Kidney (tissue), 14 donors: Measurements from ENCODE around the gene MCHR2. TPM values are rescaled to one million over a fixed set of nuclear protein-coding genes. Genes with fewer than 3 reads are reported as not detected.

Experiments used
- DNase-seq, 5 donors: peaks; one replicate each; pipeline ENCODE4 v3.0.0-alpha.2; 2013 to 2020
- FAIRE-seq: peaks from 2 replicates; lab custom pipeline; 2012; peaks lifted over from hg19 to GRCh38; lab: Jason Lieb, UNC
- H3K27ac ChIP-seq, 2 donors: one replicate each; pipeline ENCODE4 v1.7.0; 2013; ENCODE audit warnings: low read depth in 2 of 2, low read length in 2 of 2, inconsistent platforms in 1 of 2
- H3K27me3 ChIP-seq: one replicate; pipeline ENCODE4 v1.7.1; 2013; ENCODE audit warnings: low read length, inconsistent platforms; ENCODE audit not compliant: control insufficient read depth, insufficient read depth
- H3K36me3 ChIP-seq, 3 donors: one replicate each; pipeline versions ENCODE4 v1.7.0 to v1.7.1; 2013; ENCODE audit warnings: low read length in 3 of 3, control low read depth in 1 of 3, inconsistent platforms in 1 of 3; ENCODE audit not compliant: insufficient read depth in 3 of 3, control insufficient read depth in 2 of 3
- H3K4me1 ChIP-seq, 3 donors: one replicate each; pipeline versions ENCODE4 v1.7.0 to v1.7.1; 2013; ENCODE audit warnings: low read length in 3 of 3, inconsistent platforms in 1 of 3, low read depth in 1 of 3; ENCODE audit not compliant: control insufficient read depth in 2 of 3, insufficient read depth in 2 of 3
- H3K4me3 ChIP-seq, 3 donors: one replicate each; pipeline versions ENCODE4 v1.7.0 to v1.8.1; 2013; ENCODE audit warnings: low read length in 3 of 3, control low read depth in 1 of 3, inconsistent platforms in 1 of 3
- H3K9ac ChIP-seq, 3 donors: one replicate each; pipeline versions ENCODE4 v1.7.0 to v1.7.1; 2013; ENCODE audit warnings: low read length in 3 of 3, control low read depth in 1 of 3, inconsistent platforms in 1 of 3
- H3K9me3 ChIP-seq, 3 donors: one replicate each; pipeline versions ENCODE4 v1.7.0 to v1.7.1; 2013; ENCODE audit warnings: low read length in 3 of 3, control low read depth in 1 of 3, inconsistent platforms in 1 of 3; ENCODE audit not compliant: control insufficient read depth in 2 of 3, insufficient read depth in 1 of 3
- intact Hi-C: fragments of 100-400 bp; cut with DNase I; formaldehyde crosslinking; loops from one replicate; pipeline ENCODE4 v1.11.1; 2022
- polyA plus RNA-seq: library from polyadenylated mRNA; stranded (reverse); fragments of 350-450 nt; fragmentation: Illumina TruSeq; extraction: RNeasy Lipid Tissue Mini Kit (QIAGEN cat#74804); gene quantifications from one replicate; pipeline ENCODE4 v1.2.3, GENCODE V29; 2014; ENCODE audit warnings: low read depth, low replicate concordance; ENCODE audit not compliant: insufficient read depth
- total RNA-seq: library from RNA; stranded (reverse); fragmentation: NEBNext Ultra II Directional; extraction: Animal tissue kit (Norgen Biotek cat#: 25700); gene quantifications from one replicate; pipeline ENCODE4 v1.2.1, GENCODE V29; 2021
- TF ChIP-seq, protein P1 (sequence below): IDR thresholded peaks from 3 replicates; pipeline ENCODE4 v1.5.1; 2012; ENCODE audit warnings: mild to moderate bottlenecking, moderate library complexity, borderline replicate concordance; ENCODE audit not compliant: insufficient read depth; ENCODE audit errors: extremely low read depth
- donor health status: control.
- donor health status: control.
- donor health status: control.
- donor health status: control.
- donor health status: control.
- donor health status: DM: yes; HTN: yes; CAD: no.
- donor health status: Normal renal cell carcinoma (clear cell type).

MCHR2 gene
- total and polyA plus RNA-seq, 2 donors from 2014 or later: not detected

DNA sequence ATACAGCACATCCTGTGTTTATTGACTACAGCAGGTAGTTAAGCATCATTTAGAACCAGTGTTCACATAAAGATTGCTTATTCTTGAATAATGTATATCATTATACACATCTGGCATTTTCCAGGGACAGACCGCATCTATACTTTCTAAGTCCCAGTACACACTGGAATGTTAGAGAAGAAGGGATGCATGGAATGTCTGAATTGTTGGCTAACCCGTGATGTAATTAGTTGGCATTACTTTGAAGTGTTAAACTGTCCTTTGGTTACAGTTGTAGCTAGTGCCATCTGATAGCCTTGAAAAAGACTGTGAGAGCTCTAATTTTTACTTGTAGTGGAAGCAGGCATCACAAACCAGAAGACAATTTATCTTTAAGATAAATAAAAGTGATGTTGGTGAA, 29.8 kb upstream of the MCHR2 start:
- intact Hi-C loops: no loop called here
- no peak for FAIRE-seq
- no peaks in the 10 kb centered on the region for H3K9me3 ChIP-seq

DNA sequence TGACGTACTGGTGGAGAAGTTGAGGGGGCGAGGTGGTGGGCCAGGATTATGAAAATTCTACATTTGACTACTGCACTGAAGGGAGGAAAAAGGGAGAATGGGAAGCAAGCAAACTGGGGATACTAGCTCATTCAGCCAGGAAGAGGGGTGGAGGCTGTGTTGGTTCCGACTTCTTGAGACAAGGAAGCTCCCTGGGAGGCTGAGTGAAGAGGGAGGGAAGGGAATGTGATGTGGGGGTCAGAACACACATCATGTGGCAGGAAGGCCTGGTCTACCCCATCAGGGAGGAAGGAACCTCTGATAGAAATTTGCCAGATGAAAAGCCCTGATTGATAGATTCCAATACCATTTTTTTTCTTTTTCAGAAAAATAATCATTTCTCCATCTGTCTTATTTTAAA, 28.8 kb upstream of the MCHR2 start:
- intact Hi-C loops: no loop called here

More for the DNA sequence above, 29.8 kb upstream of the MCHR2 start:
- no peaks in the 10 kb centered on the region for H3K27me3 ChIP-seq
- no peaks in the 10 kb centered on the region for H3K4me1 ChIP-seq
- H3K4me3 ChIP-seq: no peak overlapping the region
- TF ChIP-seq, protein P1, sequence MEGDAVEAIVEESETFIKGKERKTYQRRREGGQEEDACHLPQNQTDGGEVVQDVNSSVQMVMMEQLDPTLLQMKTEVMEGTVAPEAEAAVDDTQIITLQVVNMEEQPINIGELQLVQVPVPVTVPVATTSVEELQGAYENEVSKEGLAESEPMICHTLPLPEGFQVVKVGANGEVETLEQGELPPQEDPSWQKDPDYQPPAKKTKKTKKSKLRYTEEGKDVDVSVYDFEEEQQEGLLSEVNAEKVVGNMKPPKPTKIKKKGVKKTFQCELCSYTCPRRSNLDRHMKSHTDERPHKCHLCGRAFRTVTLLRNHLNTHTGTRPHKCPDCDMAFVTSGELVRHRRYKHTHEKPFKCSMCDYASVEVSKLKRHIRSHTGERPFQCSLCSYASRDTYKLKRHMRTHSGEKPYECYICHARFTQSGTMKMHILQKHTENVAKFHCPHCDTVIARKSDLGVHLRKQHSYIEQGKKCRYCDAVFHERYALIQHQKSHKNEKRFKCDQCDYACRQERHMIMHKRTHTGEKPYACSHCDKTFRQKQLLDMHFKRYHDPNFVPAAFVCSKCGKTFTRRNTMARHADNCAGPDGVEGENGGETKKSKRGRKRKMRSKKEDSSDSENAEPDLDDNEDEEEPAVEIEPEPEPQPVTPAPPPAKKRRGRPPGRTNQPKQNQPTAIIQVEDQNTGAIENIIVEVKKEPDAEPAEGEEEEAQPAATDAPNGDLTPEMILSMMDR: no peak
- no peaks in the 10 kb centered on the region for H3K36me3 ChIP-seq
- H3K27ac ChIP-seq: no peak overlapping the region
- no peak overlapping the region for H3K9ac ChIP-seq
- peak in 2 of 5 donors; percentile 10 to 14 for DNase-seq

DNA sequence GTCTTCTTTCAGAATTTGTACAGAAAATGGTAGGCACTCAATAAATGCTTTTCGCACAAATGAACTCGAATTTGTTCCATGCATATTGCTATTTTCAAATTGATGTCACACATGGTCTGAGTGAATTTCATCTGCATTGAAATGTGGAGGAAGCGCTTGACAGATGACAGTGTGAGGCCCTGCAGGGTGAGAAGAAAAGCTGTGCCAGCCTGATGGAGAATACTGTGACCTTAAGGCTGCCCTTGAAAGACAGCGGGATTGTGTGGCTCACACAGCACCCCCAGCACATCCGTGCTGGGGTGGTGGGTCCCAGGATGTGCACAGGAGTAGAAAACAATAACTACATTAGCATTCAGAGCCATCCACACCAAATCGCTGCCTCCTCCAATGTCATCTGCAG, 14.8 kb upstream of the MCHR2 start:
- intact Hi-C loops: no loop called here
- Histone ChIP-seq H3K9ac (no peak overlapping the region), H3K36me3 (no peaks in the 10 kb centered on the region), H3K27me3 (no peaks in the 10 kb centered on the region), H3K9me3 (no peaks in the 10 kb centered on the region), H3K4me3 (no peak overlapping the region), H3K27ac (no peak overlapping the region), H3K4me1 (no peaks in the 10 kb centered on the region)
- FAIRE-seq (no peak), DNase-seq (no peak)
- TF ChIP-seq, protein P1: no peak

More for the DNA sequence above, 28.8 kb upstream of the MCHR2 start:
- Histone ChIP-seq H3K4me1 (no peaks in the 10 kb centered on the region), H3K4me3 (no peak overlapping the region), H3K9ac (no peak overlapping the region), H3K27ac (no peak overlapping the region), H3K9me3 (no peaks in the 10 kb centered on the region), H3K27me3 (no peaks in the 10 kb centered on the region), H3K36me3 (no peaks in the 10 kb centered on the region)
- FAIRE-seq (no peak), DNase-seq (no peak)
- TF ChIP-seq, protein P1: no peak

DNA sequence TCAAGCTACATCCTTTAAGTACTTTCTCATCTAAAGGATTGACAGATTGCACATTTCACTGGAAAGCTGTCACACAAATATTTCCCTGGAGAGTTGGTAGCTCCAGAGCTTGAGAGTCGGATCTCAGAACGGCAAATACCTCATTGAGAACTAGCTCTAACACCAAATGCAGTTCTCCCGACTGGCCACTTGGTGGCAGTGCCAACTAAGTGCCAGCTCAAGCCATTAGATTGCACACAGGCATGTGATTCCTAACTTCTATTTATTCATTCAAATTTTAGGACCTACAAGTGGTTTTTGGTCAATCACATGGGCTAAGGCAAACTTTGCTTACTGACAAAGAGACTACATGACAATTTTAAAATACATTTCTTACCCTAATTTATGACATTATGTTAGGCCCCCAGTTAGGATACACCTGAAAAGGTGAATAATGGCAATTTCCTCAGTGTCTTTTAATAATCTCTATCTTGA, 7.9 kb upstream of the MCHR2 start:
- TF ChIP-seq, protein P1: peak; percentile 84
- H3K9me3 ChIP-seq: no peaks in the 10 kb centered on the region
- DNase-seq (peak in 4 of 5 donors; percentile 44 to 61 (median 48)), FAIRE-seq (peak; percentile 37)
- no peaks in the 10 kb centered on the region for H3K36me3 ChIP-seq
- H3K9ac ChIP-seq: no peak overlapping the region
- H3K27ac ChIP-seq: no peak overlapping the region
- no peak overlapping the region for H3K4me3 ChIP-seq
- no peaks in the 10 kb centered on the region for H3K4me1 ChIP-seq
- intact Hi-C loops: no loop called here
- H3K27me3 ChIP-seq: no peaks in the 10 kb centered on the region
